Activated CD8-positive, alpha-beta memory T cell treated with anti-CD3 and anti-CD28 coated beads for 4 hours (primary cell): ENCODE measurements around the gene B4GALNT4.
A peak's percentile ranks its signal among the peaks of the same experiment; 100 is the strongest.
"Not testable (repeated sequence)": the region's sequence is repeated elsewhere in the genome, so short reads cannot be mapped to it uniquely, and the experiment has no call there.

Experiments
- DNase-seq, 2 donors: peaks; one replicate each; pipeline ENCODE4 v3.0.0-alpha.2; 2020; ENCODE audit warnings: low read depth in 2 of 2

The B4GALNT4 gene

DNA sequence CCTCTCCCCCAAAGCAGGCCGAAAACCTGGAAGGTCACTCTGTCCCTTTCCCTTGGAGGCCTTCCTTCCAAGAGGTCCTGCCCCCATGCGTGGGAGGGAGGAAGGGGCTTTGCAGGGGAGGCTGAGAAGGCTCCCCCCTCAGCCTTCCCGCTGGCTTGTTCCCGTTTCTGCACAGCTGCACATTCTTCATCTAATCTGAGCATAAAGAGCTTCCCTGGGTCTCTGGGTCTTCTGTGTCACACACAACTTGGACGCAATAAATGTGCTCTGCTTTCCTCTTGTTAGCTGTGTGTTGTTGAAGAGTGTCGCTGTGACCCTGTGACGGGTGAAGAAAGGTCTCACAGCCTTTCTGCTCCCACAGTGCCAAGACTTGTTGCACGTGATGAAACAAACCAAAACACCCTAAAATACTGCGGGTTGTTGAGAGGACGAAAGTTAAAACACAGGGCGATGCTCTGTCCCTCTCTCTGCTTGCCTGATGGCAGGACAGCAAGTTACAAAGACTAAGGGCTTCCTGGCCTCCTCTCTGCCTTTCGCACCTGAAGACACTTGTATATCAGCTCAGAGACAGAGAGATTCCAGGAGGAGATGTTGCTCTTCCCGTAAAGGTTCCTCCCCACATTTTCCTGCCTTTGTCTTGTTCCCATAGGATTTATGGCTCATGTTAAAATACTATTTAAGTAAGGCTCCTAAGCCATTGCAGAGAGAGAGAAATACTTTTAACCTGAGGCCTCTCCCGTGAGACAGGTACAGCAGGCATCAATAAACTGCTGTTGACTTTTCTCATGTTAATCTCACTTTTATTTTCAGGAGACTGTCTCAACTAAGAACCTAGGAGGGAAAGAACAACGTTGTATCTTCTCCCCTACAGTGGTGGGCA, 33.3 kb upstream of the B4GALNT4 start:
- DNase-seq: no peak

GRCh38 chr11:336659-337198, 32.6 kb upstream of the B4GALNT4 start:
- no peak for DNase-seq

GRCh38 chr11:337711-338110, 31.6 kb upstream of the B4GALNT4 start:
- no peak for DNase-seq

DNA sequence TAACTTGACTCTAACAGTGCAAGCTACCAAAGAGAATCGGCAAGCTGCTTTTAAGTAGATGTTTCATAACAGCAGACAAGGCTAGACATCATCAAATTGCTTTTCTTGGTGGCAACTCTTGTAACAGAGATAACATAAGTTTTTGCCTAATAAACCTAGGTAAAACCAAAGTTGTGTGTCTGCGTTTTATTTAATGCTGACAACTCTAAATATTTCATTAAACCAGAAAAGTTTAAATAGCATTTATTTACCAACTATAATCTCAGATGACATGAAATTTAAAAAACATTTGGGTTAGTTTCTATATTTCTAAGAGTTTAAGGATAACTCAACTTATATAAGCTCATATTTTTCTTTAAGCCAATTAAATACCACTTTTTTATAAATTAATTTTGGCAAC, 29.3 kb upstream of the B4GALNT4 start:
- no peak for DNase-seq

DNA sequence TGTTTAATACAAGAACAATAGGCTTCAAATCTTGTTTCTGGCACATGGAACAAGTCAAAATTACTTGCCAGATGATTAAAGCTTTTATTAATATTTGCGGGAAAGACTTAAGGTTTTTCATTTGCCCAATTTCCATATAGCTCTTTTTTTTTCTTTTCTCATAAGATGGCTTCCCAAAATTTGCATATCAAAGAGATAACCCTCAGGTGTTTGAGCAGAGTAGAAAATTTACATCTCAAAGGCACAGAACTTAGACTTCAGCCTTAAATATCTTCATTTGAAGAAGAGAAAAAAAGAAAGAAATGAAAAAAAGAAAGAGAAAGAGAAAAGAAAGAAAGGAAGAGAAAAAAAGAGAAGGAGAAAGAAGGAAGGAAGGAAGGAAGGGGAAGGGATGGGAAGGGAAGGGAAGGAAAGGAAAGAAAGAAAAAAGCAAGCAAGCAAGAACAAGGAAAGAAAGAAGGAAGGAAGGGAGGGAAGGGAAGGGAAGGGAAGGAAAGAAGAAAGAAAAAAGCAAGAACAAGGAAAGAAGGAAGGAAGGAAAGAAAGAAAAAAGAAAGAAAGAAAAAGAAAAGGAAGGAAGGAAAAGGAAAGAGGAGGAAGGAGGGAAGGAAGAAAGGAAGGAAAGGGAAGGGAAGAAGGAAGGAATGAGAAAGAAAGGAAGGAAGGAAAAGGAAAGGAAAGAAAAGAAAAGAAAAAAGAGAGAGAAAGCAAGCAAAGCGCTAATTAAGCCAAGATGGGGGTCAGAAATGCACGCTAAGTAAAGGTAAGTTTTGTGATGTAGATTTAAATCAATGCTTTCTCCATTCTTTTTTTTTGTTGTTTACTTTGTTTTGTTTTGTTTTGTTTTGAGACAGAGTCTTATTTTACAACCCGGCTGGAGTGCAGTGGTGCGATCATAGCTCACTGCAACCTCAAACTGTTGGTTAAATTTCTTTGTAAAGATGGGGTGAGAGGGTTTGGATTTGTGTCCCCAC, 28.5 kb upstream of the B4GALNT4 start:
- no peak for DNase-seq

DNA sequence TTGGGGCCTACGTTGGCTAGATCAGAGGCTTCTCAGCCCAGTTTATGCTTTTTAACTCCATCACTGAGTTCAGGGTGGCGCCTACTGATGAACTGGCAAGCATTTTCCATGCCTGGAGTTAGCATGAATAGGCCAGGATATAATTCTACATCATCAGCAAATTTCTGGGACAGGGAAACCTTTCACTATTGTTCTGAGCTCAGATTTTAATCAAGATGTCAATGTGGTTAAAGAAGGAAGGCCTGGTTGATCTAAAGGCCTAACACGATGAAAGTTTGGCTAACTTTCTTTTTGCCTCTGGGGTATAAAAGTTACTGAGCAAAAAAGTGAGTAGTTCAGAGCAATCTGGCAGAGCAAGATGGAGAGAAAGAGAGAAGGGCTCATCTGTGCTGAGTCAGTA, 27.0 kb upstream of the B4GALNT4 start:
- DNase-seq: no peak

DNA sequence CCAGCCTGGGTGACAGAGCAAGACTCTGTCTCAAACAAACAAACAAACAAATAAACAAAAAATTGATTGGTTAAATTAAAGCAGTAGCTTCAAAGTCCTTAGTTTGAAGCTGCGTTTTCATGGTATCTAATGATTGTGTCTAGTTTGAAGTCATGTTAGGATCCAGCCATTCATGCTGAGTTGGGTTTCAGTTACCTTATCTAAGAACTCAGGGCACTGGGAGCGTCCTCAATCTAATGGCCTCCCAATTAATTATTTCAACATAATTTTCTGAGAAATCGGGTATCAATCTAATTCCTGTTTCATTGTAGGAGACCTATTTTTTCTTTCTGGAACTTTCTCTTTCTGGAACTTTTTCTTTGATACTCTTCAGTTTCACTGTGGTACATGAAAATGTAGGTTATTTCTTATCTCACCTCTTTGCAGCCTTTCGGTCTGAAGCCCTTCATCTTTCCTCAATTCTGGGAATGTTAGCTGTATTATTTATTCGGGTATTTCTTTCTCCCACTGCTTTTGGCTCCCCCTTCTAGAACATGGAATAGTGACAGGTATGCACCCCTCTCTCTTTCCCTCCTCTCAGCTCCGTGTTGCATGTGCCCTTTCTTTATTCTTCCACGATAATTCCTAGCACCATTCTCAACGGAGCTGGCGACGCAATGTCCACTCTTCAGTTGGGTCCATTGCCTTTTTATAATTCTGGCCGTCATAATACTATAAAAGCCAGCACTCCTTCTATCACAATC, 24.3 kb upstream of the B4GALNT4 start:
- DNase-seq: no peak

GRCh38 chr11:346529-346928, 22.8 kb upstream of the B4GALNT4 start:
- no peak for DNase-seq

DNA sequence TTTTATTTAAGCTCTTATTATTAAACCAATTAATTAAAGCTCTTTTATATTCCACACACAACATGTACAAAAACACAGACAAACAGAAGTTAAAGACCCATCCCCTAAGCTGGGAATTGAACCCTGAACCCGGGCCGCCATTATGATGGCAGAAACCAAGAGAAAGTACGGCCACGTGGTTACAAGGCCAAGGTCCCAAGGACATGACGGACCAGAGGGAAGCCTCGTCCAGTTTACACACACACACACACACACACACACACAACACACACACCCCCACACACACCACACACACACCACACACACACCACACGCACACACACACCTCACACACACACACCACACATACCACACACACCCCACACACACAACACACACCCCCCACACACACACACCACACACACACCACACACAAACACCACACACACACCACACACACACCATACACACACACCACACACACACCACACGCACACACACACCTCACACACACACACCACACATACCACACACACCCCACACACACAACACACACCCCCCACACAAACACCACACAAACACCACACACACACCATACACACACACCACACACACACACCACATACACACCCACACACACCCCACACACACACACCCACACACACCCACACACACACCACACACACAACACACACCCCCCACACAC, 19.9 kb upstream of the B4GALNT4 start:
- not testable (repeated sequence) for DNase-seq

- DNase-seq: not testable (repeated sequence)
These were observed 19.1 kb upstream of the B4GALNT4 start for GRCh38 chr11:350033-350722.

- DNase-seq: no peak
These were observed 18.5 kb upstream of the B4GALNT4 start for GRCh38 chr11:350723-351255.

DNA sequence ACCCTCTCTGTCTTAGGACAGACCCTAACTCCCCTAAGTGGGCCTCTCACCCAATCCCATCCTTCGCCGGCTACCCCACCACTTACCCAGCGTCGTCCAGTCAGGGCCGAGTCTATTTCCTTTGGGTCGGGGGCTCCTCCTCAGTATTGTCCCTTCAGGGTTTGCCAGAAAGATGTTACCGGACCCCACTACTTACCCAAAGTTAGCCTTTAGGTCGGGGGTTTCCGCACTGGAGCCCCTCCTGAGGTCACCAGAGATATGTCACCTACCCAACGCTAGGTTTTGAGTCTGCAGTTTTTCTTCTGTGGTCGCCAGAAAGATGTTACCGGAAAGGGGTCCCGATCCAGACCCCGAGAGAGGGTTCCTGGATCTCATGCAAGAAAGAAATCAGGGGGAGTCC, 17.9 kb upstream of the B4GALNT4 start:
- no peak for DNase-seq

DNA sequence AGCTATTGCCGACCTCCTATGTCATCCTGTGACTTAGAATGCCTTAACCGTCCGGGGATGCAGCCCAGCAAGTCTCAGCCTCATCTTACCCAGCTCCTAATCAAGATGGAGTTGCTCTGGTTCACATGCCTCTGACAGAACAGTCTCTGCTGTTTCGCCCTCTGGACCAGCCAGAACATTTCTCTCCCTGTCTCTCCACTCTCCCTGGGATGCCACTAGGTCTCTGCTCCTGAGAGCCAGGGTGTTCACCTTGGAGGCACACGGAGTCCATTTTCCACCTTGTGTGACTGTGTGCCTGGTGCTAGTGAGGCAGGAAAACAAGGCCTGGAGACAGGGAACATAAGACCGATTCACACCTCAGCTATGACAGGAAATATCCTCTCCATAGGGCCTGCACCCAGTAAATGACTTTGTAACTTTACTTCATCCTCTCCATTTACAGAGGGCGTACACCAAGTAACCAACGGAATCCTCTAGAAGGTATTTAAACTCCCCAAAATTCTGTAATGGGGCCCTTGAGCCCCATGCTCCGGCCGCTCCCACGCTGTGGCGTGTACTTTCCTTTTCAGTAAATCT, 16.8 kb upstream of the B4GALNT4 start:
- no peak for DNase-seq

DNA sequence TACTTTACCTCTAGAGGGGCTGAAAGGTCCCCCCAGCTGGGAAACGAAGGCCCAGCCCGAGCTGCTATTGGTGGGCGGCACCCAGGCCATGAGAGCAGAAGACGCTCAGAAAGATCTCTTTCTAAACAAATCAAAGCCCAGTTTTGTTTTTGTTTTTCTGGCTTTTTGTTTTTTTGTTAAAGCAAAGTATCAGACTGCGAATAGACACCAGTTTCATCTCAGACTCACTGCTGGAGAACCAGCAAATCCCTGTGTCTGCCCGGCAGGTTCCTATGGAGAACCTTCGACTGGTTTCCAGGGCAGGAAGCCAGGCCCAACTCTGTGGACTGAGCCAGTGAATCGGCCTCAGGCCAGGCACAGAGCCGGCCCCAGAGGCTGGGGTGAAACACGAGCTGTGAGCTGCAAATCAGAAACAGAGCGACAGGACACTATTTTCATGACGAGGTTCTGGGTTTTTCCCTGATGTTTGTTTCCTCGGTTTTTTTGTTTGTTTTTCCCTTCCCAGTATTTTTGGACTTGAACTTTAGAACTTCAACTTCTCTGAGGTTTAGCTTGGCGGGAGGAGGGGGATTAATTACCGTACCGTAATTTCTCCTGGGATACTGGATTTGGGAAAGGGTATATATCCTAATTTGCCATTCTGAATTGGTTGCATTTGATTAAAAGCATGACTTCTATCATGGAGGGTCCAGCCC, 16.0 kb upstream of the B4GALNT4 start:
- no peak for DNase-seq

DNA sequence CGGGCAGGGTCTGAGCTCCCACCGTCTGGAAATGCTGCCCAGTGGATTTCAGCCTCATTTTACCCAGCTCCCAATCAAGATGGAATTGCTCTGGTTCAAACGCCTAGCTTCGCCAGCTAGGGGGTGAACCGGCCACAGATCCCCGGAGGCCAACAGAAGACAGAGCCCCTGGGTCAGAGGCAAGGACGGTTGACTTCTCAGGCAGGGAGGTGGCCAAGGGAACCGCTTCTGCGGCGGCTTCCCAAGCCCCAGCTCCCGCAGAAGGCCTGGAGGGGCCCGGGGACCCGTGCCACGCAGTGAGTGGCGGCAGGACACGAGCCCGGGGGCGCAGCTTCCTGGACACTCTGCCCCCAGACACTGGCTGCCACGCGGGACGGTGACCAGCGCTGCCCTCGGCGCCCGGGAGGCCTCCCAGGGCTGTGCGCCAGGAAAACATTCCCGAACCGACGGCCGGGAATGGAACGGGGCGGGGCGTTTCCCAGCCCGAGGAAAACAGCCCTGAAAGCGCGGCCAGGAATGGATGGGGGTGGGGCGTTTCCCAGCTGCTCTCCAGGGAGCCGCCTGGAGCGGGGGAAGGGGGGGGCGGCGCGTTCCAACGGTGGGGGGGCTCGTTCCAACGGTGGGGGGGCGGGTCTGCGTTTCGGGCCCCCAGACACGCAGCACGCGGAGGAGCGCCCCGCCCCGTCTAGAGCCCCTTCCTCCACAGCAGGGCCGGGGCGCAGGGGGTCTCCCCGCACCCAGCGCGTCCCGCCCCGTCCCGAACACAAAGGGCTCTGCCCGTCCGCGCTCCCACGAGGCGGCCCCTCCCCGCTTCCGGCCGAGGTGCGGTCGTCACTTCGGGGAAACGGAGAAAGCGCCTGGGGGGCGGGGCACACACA, 13.5 kb upstream of the B4GALNT4 start:
- DNase-seq: peak; percentile 72 to 83

DNA sequence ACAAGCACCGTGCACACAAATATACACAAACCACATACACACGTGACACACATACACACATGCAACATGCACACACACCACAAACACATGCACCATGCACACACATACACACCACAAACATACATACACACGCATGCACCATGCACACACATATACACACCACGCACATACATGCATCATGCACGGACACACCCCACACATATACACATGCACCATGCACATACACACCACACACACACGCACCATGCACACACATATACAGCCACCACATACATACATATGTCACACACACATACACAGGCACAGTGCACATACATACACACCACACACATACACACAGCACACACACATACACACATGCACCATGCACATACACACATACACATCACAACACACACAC, 12.7 kb upstream of the B4GALNT4 start:
- no peak for DNase-seq

- DNase-seq: no peak
These were observed 11.7 kb upstream of the B4GALNT4 start for GRCh38 chr11:357582-357981.

- no peak for DNase-seq
These were observed 11.0 kb upstream of the B4GALNT4 start for GRCh38 chr11:358129-358800.
